GM23338 (cell line): ENCODE measurements around the gene GRIK4. TPM values are rescaled to one million over a fixed set of nuclear protein-coding genes. Genes with fewer than 3 reads are reported as not detected.

ENCODE experiments used
- ATAC-seq: fragments of 200-7000 bp; cut with Tn5 transposase; 3 replicates; pipeline ENCODE4 v1.9.1; 2020
- DNase-seq: peaks from one replicate; pipeline ENCODE4 v3.0.0-alpha.2; 2015; ENCODE audit warnings: low spot score
- H2AFZ ChIP-seq: fragments of 200-600 bp; sonication (generic); 2 replicates; pipeline ENCODE4 v1.8.0; 2016; ENCODE audit warnings: antibody characterized with exemption, mild to moderate bottlenecking, moderate library complexity
- H3F3A ChIP-seq: fragments of 200-600 bp; sonication (generic); replicated peaks from 2 replicates; pipeline ENCODE4 v1.8.0; 2017; ENCODE audit warnings: antibody characterized with exemption, mixed run types, low read depth
- H3K27ac ChIP-seq: fragments of 200-600 bp; sonication (generic); 2 replicates; pipeline ENCODE4 v1.6.1; 2016; ENCODE audit warnings: low read depth
- H3K27me3 ChIP-seq: fragments of 200-600 bp; sonication (generic); 2 replicates; pipeline ENCODE4 v1.8.0; 2016; ENCODE audit warnings: mild to moderate bottlenecking, mixed run types, moderate library complexity; ENCODE audit not compliant: insufficient read depth
- H3K36me3 ChIP-seq: fragments of 200-600 bp; sonication (generic); 2 replicates; pipeline ENCODE4 v1.8.0; 2016; ENCODE audit warnings: mild to moderate bottlenecking; ENCODE audit not compliant: insufficient read depth
- H3K4me1 ChIP-seq: fragments of 200-600 bp; sonication (generic); 2 replicates; pipeline ENCODE4 v1.8.0; 2016; ENCODE audit warnings: mild to moderate bottlenecking, moderate library complexity; ENCODE audit not compliant: insufficient read depth
- H3K4me2 ChIP-seq: fragments of 200-600 bp; sonication (generic); 2 replicates; pipeline ENCODE4 v1.7.1; 2017; ENCODE audit warnings: mixed run types
- H3K4me3 ChIP-seq: fragments of 200-600 bp; sonication (generic); 2 replicates; pipeline ENCODE4 v1.6.1; 2016; ENCODE audit warnings: mixed run types
- H3K79me2 ChIP-seq: fragments of 200-600 bp; sonication (generic); replicated peaks from 2 replicates; pipeline ENCODE4 v1.8.0; 2017; ENCODE audit warnings: mild to moderate bottlenecking; ENCODE audit not compliant: insufficient read depth
- H3K9me2 ChIP-seq: fragments of 200-600 bp; sonication (generic); 2 replicates; pipeline ENCODE4 v1.8.0; 2017; ENCODE audit not compliant: insufficient read depth
- H4K20me1 ChIP-seq: fragments of 200-600 bp; sonication (generic); replicated peaks from 2 replicates; pipeline ENCODE4 v1.8.0; 2017; ENCODE audit warnings: mild to moderate bottlenecking; ENCODE audit not compliant: insufficient read depth
- H3K27ac Mint-ChIP-seq: 2 replicates; pipeline ENCODE4 v1.8.0; 2020; ENCODE audit warnings: inconsistent platforms, mild to moderate bottlenecking, moderate library complexity, mixed read lengths
- H3K27me3 Mint-ChIP-seq: 3 replicates; pipeline ENCODE4 v1.8.0; 2022; ENCODE audit warnings: low read depth, mild to moderate bottlenecking, moderate library complexity, mixed read lengths, inconsistent platforms; ENCODE audit not compliant: insufficient read depth, poor library complexity
- H3K36me3 Mint-ChIP-seq: 3 replicates; pipeline ENCODE4 v1.8.0; 2021; ENCODE audit warnings: low read depth, mild to moderate bottlenecking, inconsistent platforms, moderate library complexity, mixed read lengths
- H3K4me1 Mint-ChIP-seq: 3 replicates; pipeline ENCODE4 v1.8.0; 2020; ENCODE audit warnings: mild to moderate bottlenecking, inconsistent platforms, mixed read lengths
- H3K4me3 Mint-ChIP-seq: 3 replicates; pipeline ENCODE4 v1.8.0; 2021; ENCODE audit warnings: moderate library complexity, mild to moderate bottlenecking, inconsistent platforms, mixed read lengths
- H3K9me3 Mint-ChIP-seq: 3 replicates; pipeline ENCODE4 v1.8.0; 2020; ENCODE audit warnings: moderate library complexity, mild to moderate bottlenecking, inconsistent platforms, mixed read lengths
- CREB1 ChIP-seq: fragments of 250-450 bp; sonication (Bioruptor Pico); IDR thresholded peaks from 2 replicates; pipeline ENCODE4 v1.5.0; 2020; ENCODE audit warnings: low read depth, mild to moderate bottlenecking, moderate library complexity
- ETS1 ChIP-seq: IDR thresholded peaks from 2 replicates; pipeline ENCODE4 v1.6.1; 2016; ENCODE audit warnings: antibody characterized with exemption
- EZH2 ChIP-seq: fragments of 200-600 bp; sonication (generic); IDR thresholded peaks from one replicate; pipeline ENCODE4 v1.8.0; 2017; ENCODE audit warnings: antibody characterized with exemption, mild to moderate bottlenecking, low read depth; ENCODE audit not compliant: unreplicated experiment
- EZH2phosphoT487 ChIP-seq: fragments of 200-600 bp; sonication (generic); IDR thresholded peaks from one replicate; pipeline ENCODE4 v1.8.1; 2018; ENCODE audit warnings: antibody characterized with exemption; ENCODE audit not compliant: unreplicated experiment
- JUNB ChIP-seq: IDR thresholded peaks from one replicate; pipeline ENCODE4 v1.6.1; 2016; ENCODE audit warnings: antibody characterized with exemption; ENCODE audit not compliant: unreplicated experiment
- NANOG ChIP-seq: IDR thresholded peaks from 2 replicates; pipeline ENCODE4 v1.6.1; 2016; ENCODE audit warnings: antibody characterized with exemption, borderline replicate concordance
- POLR2AphosphoS5 ChIP-seq: IDR thresholded peaks from 2 replicates; pipeline ENCODE4 v1.6.1; 2016; ENCODE audit warnings: antibody characterized with exemption, low read depth
- STAT1 ChIP-seq: IDR thresholded peaks from one replicate; pipeline ENCODE4 v1.6.1; 2016; ENCODE audit warnings: antibody characterized with exemption; ENCODE audit not compliant: unreplicated experiment
- ZNF114 ChIP-seq: fragments of 250-450 bp; sonication (Bioruptor Pico); IDR thresholded peaks from 2 replicates; pipeline ENCODE4 v1.5.0; 2020; ENCODE audit warnings: mild to moderate bottlenecking, moderate library complexity
- ZNF331 ChIP-seq: fragments of 250-450 bp; sonication (Bioruptor Pico); IDR thresholded peaks from 2 replicates; pipeline ENCODE4 v1.5.0; 2020; ENCODE audit warnings: low read depth, mild to moderate bottlenecking, moderate library complexity
- polyA plus RNA-seq: library from polyadenylated mRNA; unstranded; fragments of >200 nt; fragmentation: Nextera tagmentation; extraction: Ambion mirVana; gene quantifications from 2 replicates; pipeline ENCODE4 v1.2.1, GENCODE V29; 2016
- total RNA-seq: library from RNA; depleted of rRNA; stranded (reverse); fragments of >200 nt; shearing (Covaris generic); gene quantifications from 2 replicates; pipeline ENCODE4 v1.2.3, GENCODE V29; 2014
- TF ChIP-seq, protein P1 (sequence below): IDR thresholded peaks from one replicate; pipeline ENCODE4 v1.6.1; 2018; ENCODE audit warnings: antibody characterized with exemption; ENCODE audit not compliant: unreplicated experiment
- TF ChIP-seq, protein P2 (sequence below): fragments of 250-450 bp; sonication (Bioruptor Pico); IDR thresholded peaks from 2 replicates; pipeline ENCODE4 v1.5.0; 2020; ENCODE audit warnings: mild to moderate bottlenecking, moderate library complexity
- TF ChIP-seq, protein P3 (sequence below), 2 experiments: fragments of 200-600 bp in 1 of 2; sonication (generic) in 1 of 2; conservative IDR thresholded peaks; 2 replicates each; pipeline versions ENCODE4 v1.5.1 to v1.6.1; 2016 to 2017; ENCODE audit warnings: antibody characterized with exemption in 2 of 2, low read depth in 2 of 2, mild to moderate bottlenecking in 2 of 2, moderate library complexity in 1 of 2

GRIK4 gene
- total and polyA plus RNA-seq, 2 experiments from 2014 or later, result 0.63 to 2.2 TPM

DNA sequence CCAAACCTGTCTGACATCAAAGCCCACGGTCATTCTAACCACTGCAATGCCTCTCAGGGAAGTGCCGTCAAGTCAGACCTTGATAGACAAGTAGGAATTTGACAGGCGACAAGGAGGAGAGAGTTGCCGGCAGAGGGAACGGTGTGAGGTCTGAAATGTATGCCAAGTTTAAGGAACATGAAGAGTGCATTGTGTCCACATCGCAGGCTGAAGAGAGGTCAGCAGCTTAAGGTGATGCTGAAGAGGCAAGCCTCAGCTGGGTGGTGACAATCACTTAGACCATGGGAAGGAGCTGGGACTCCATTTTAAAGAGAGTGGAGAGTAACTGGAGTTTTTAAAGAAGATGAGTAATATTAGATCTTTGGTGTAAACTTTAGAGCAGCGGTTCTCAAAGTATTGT lies 407.5 kb downstream of the GRIK4 start:
- no peak overlapping the region for H3K4me3 ChIP-seq
- Mint-ChIP-seq H3K27me3 (peaks cover 6% of the 10 kb centered on the region), H3K27ac (no peak overlapping the region), H3K36me3 (no peaks in the 10 kb centered on the region), H3K4me1 (peaks cover 4% of the 10 kb centered on the region; the same call in 2 of the 3 replicates), H3K9me3 (no peaks in the 10 kb centered on the region; the same call in 2 of the 3 replicates), H3K4me3 (no peak overlapping the region)
- no peak overlapping the region for H3K4me2 ChIP-seq
- no peaks in the 10 kb centered on the region for H3K4me1 ChIP-seq
- H3K27me3 ChIP-seq, result no peaks in the 10 kb centered on the region
- DNase-seq (no peak), ATAC-seq (no peak)
- no peak overlapping the region for H2AFZ ChIP-seq
- H3K9me2 ChIP-seq, result no peaks in the 10 kb centered on the region
- no peaks in the 10 kb centered on the region for H3F3A ChIP-seq
- no peaks in the 10 kb centered on the region for H3K36me3 ChIP-seq
- H4K20me1 ChIP-seq, result no peaks in the 10 kb centered on the region
- no peaks in the 10 kb centered on the region for H3K79me2 ChIP-seq
- H3K27ac ChIP-seq, result no peak overlapping the region
- no peak for TF ChIP-seq ETS1
- no peak for TF ChIP-seq ZNF114 (CRISPR knock-in tag)
- TF ChIP-seq, protein P1, sequence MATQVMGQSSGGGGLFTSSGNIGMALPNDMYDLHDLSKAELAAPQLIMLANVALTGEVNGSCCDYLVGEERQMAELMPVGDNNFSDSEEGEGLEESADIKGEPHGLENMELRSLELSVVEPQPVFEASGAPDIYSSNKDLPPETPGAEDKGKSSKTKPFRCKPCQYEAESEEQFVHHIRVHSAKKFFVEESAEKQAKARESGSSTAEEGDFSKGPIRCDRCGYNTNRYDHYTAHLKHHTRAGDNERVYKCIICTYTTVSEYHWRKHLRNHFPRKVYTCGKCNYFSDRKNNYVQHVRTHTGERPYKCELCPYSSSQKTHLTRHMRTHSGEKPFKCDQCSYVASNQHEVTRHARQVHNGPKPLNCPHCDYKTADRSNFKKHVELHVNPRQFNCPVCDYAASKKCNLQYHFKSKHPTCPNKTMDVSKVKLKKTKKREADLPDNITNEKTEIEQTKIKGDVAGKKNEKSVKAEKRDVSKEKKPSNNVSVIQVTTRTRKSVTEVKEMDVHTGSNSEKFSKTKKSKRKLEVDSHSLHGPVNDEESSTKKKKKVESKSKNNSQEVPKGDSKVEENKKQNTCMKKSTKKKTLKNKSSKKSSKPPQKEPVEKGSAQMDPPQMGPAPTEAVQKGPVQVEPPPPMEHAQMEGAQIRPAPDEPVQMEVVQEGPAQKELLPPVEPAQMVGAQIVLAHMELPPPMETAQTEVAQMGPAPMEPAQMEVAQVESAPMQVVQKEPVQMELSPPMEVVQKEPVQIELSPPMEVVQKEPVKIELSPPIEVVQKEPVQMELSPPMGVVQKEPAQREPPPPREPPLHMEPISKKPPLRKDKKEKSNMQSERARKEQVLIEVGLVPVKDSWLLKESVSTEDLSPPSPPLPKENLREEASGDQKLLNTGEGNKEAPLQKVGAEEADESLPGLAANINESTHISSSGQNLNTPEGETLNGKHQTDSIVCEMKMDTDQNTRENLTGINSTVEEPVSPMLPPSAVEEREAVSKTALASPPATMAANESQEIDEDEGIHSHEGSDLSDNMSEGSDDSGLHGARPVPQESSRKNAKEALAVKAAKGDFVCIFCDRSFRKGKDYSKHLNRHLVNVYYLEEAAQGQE, result no peak
- TF ChIP-seq JUNB, result no peak
- TF ChIP-seq EZH2phosphoT487, result no peak
- TF ChIP-seq, protein P2, sequence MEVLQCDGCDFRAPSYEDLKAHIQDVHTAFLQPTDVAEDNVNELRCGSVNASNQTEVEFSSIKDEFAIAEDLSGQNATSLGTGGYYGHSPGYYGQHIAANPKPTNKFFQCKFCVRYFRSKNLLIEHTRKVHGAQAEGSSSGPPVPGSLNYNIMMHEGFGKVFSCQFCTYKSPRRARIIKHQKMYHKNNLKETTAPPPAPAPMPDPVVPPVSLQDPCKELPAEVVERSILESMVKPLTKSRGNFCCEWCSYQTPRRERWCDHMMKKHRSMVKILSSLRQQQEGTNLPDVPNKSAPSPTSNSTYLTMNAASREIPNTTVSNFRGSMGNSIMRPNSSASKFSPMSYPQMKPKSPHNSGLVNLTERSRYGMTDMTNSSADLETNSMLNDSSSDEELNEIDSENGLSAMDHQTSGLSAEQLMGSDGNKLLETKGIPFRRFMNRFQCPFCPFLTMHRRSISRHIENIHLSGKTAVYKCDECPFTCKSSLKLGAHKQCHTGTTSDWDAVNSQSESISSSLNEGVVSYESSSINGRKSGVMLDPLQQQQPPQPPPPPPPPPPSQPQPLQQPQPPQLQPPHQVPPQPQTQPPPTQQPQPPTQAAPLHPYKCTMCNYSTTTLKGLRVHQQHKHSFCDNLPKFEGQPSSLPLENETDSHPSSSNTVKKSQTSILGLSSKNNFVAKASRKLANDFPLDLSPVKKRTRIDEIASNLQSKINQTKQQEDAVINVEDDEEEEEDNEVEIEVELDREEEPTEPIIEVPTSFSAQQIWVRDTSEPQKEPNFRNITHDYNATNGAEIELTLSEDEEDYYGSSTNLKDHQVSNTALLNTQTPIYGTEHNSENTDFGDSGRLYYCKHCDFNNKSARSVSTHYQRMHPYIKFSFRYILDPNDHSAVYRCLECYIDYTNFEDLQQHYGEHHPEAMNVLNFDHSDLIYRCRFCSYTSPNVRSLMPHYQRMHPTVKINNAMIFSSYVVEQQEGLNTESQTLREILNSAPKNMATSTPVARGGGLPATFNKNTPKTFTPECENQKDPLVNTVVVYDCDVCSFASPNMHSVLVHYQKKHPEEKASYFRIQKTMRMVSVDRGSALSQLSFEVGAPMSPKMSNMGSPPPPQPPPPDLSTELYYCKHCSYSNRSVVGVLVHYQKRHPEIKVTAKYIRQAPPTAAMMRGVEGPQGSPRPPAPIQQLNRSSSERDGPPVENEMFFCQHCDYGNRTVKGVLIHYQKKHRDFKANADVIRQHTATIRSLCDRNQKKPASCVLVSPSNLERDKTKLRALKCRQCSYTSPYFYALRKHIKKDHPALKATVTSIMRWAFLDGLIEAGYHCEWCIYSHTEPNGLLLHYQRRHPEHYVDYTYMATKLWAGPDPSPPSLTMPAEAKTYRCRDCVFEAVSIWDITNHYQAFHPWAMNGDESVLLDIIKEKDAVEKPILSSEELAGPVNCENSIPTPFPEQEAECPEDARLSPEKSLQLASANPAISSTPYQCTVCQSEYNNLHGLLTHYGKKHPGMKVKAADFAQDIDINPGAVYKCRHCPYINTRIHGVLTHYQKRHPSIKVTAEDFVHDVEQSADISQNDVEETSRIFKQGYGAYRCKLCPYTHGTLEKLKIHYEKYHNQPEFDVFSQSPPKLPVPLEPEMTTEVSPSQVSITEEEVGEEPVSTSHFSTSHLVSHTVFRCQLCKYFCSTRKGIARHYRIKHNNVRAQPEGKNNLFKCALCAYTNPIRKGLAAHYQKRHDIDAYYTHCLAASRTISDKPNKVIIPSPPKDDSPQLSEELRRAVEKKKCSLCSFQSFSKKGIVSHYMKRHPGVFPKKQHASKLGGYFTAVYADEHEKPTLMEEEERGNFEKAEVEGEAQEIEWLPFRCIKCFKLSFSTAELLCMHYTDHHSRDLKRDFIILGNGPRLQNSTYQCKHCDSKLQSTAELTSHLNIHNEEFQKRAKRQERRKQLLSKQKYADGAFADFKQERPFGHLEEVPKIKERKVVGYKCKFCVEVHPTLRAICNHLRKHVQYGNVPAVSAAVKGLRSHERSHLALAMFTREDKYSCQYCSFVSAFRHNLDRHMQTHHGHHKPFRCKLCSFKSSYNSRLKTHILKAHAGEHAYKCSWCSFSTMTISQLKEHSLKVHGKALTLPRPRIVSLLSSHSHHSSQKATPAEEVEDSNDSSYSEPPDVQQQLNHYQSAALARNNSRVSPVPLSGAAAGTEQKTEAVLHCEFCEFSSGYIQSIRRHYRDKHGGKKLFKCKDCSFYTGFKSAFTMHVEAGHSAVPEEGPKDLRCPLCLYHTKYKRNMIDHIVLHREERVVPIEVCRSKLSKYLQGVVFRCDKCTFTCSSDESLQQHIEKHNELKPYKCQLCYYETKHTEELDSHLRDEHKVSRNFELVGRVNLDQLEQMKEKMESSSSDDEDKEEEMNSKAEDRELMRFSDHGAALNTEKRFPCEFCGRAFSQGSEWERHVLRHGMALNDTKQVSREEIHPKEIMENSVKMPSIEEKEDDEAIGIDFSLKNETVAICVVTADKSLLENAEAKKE, result no peak
- TF ChIP-seq, protein P3, sequence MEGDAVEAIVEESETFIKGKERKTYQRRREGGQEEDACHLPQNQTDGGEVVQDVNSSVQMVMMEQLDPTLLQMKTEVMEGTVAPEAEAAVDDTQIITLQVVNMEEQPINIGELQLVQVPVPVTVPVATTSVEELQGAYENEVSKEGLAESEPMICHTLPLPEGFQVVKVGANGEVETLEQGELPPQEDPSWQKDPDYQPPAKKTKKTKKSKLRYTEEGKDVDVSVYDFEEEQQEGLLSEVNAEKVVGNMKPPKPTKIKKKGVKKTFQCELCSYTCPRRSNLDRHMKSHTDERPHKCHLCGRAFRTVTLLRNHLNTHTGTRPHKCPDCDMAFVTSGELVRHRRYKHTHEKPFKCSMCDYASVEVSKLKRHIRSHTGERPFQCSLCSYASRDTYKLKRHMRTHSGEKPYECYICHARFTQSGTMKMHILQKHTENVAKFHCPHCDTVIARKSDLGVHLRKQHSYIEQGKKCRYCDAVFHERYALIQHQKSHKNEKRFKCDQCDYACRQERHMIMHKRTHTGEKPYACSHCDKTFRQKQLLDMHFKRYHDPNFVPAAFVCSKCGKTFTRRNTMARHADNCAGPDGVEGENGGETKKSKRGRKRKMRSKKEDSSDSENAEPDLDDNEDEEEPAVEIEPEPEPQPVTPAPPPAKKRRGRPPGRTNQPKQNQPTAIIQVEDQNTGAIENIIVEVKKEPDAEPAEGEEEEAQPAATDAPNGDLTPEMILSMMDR (conservative IDR thresholded peaks at IDR 0.05; ENCODE audit: low read depth in 2 of 2), result no peak
- TF ChIP-seq CREB1 (CRISPR knock-in tag), result no peak
- no peak for TF ChIP-seq ZNF331 (CRISPR knock-in tag)
- no peak for TF ChIP-seq NANOG
- no peak for TF ChIP-seq STAT1
- no peak for TF ChIP-seq POLR2AphosphoS5
- no peak for TF ChIP-seq EZH2
